CD14-positive monocyte (primary cell): Measurements from ENCODE around the gene ADAMTS13. TPM values are rescaled to one million over a fixed set of nuclear protein-coding genes. Genes with fewer than 3 reads are reported as not detected.
A peak's percentile ranks its signal among the peaks of the same experiment; 100 is the strongest.

ENCODE experiments used
- DNase-seq, 3 donors: peaks; one replicate each; pipeline ENCODE4 v3.0.0-alpha.2; 2011 to 2022
- H2AFZ ChIP-seq: 2 replicates; pipeline ENCODE4 v1.6.0; 2012; ENCODE audit warnings: mild to moderate bottlenecking, low read depth, low read length, inconsistent platforms; ENCODE audit not compliant: insufficient read depth, poor library complexity, severe bottlenecking
- H3K27ac ChIP-seq, 2 donors: 1 replicate in 1 of 2; 2 replicates in 1 of 2; pipeline ENCODE4 v1.5.1; 2012 to 2013; ENCODE audit warnings: low read length in 2 of 2, control low read depth in 1 of 2, inconsistent platforms in 1 of 2, low read depth in 1 of 2, mild to moderate bottlenecking in 1 of 2
- H3K27me3 ChIP-seq, 2 donors: one replicate each; pipeline versions ENCODE4 v1.6.0 to v1.6.1; 2011 to 2013; ENCODE audit warnings: low read length in 2 of 2; ENCODE audit not compliant: control insufficient read depth in 2 of 2, insufficient read depth in 2 of 2
- H3K36me3 ChIP-seq, 2 donors: replicated peaks in 1 of 2; 1 replicate in 1 of 2; 2 replicates in 1 of 2; pipeline versions ENCODE4 v1.5.1 to v1.6.1; 2012 to 2013; ENCODE audit warnings: low read length in 2 of 2, control low read depth in 1 of 2, inconsistent platforms in 1 of 2, mild to moderate bottlenecking in 1 of 2; ENCODE audit not compliant: insufficient read depth in 2 of 2, control insufficient read depth in 1 of 2
- H3K4me1 ChIP-seq, 2 donors: 1 replicate in 1 of 2; 2 replicates in 1 of 2; pipeline versions ENCODE4 v1.5.1 to v1.6.1; 2012 to 2013; ENCODE audit warnings: low read length in 2 of 2, control low read depth in 1 of 2, inconsistent platforms in 1 of 2, mild to moderate bottlenecking in 1 of 2, moderate library complexity in 1 of 2; ENCODE audit not compliant: insufficient read depth in 2 of 2, control insufficient read depth in 1 of 2
- H3K4me2 ChIP-seq: replicated peaks from 2 replicates; pipeline ENCODE3; 2012; ENCODE audit warnings: low read length, moderate library complexity, mild to moderate bottlenecking; ENCODE audit not compliant: poor library complexity, severe bottlenecking; ENCODE audit errors: extremely low read depth
- H3K4me3 ChIP-seq, 3 experiments: fragments of 200-600 bp in 1 of 3; sonication (generic) in 1 of 3; replicated peaks in 1 of 3; 1 replicate in 2 of 3; 2 replicates in 1 of 3; pipeline ENCODE4 v1.5.1; 2011 to 2013; ENCODE audit warnings: low read length in 3 of 3, mild to moderate bottlenecking in 3 of 3, control low read depth in 2 of 3, low read depth in 2 of 3, inconsistent platforms in 1 of 3, moderate library complexity in 1 of 3
- H3K79me2 ChIP-seq: 2 replicates; pipeline ENCODE4 v1.6.0; 2012; ENCODE audit warnings: mild to moderate bottlenecking, control low read depth, inconsistent platforms, low read length, moderate library complexity; ENCODE audit not compliant: insufficient read depth
- H3K9ac ChIP-seq: 2 replicates; pipeline ENCODE4 v1.6.0; 2017; ENCODE audit warnings: low read length, mild to moderate bottlenecking; ENCODE audit not compliant: insufficient read depth, poor library complexity, severe bottlenecking
- H3K9me3 ChIP-seq, 2 donors: replicated peaks in 1 of 2; 1 replicate in 1 of 2; 2 replicates in 1 of 2; pipeline versions ENCODE4 v1.5.1 to v1.6.1; 2012 to 2013; ENCODE audit warnings: low read length in 2 of 2, control low read depth in 1 of 2; ENCODE audit not compliant: control insufficient read depth in 1 of 2, insufficient read depth in 1 of 2
- H4K20me1 ChIP-seq: 2 replicates; pipeline ENCODE4 v1.6.0; 2012; ENCODE audit warnings: mild to moderate bottlenecking, low read length, control low read depth, moderate library complexity; ENCODE audit not compliant: insufficient read depth
- H3K27ac Mint-ChIP-seq, 7 donors: one replicate each; pipeline ENCODE4 v1.8.0; 2020; ENCODE audit warnings: mild to moderate bottlenecking in 7 of 7, mixed read lengths in 7 of 7, moderate library complexity in 6 of 7, inconsistent platforms in 2 of 7
- H3K27me3 Mint-ChIP-seq, 3 donors: one replicate each; pipeline ENCODE4 v1.8.0; 2021 to 2022; ENCODE audit warnings: low read depth in 3 of 3, mild to moderate bottlenecking in 3 of 3, mixed read lengths in 3 of 3, moderate library complexity in 3 of 3, inconsistent platforms in 1 of 3
- H3K36me3 Mint-ChIP-seq, 2 donors: one replicate each; pipeline ENCODE4 v1.8.0; 2020; ENCODE audit warnings: mixed read lengths in 2 of 2, inconsistent platforms in 1 of 2, mild to moderate bottlenecking in 1 of 2
- H3K4me1 Mint-ChIP-seq: one replicate; pipeline ENCODE4 v1.8.0; 2020; ENCODE audit warnings: mild to moderate bottlenecking, mixed read lengths
- H3K4me3 Mint-ChIP-seq, 2 donors: one replicate each; pipeline ENCODE4 v1.8.0; 2020; ENCODE audit warnings: mild to moderate bottlenecking in 2 of 2, mixed read lengths in 2 of 2, moderate library complexity in 1 of 2
- H3K9me3 Mint-ChIP-seq, 7 donors: one replicate each; pipeline ENCODE4 v1.8.0; 2020 to 2022; ENCODE audit warnings: mixed read lengths in 7 of 7, mild to moderate bottlenecking in 6 of 7, moderate library complexity in 6 of 7, inconsistent platforms in 2 of 7
- CTCF ChIP-seq: fragments of 200-600 bp; IDR thresholded peaks from one replicate; pipeline ENCODE4 v1.8.0; 2022; ENCODE audit warnings: antibody characterized with exemption, mild to moderate bottlenecking
- WGBS: methylation state at CpG from one replicate; pipeline ENCODE4 v1.1.5; 2013; ENCODE audit warnings: missing lambda C conversion rate; ENCODE audit not compliant: insufficient coverage; 5-methylcytosine and 5-hydroxymethylcytosine counted together
- intact Hi-C, 2 donors: fragments of 100-400 bp; cut with micrococcal nuclease; formaldehyde crosslinking; loops; one replicate each; pipeline versions ENCODE4 v1.15.0 to v1.15.1; 2023
- polyA plus RNA-seq, 3 donors: library from polyadenylated mRNA; depleted of rRNA in 1 of 3; unstranded in 2 of 3; stranded (reverse) in 1 of 3; fragments of 300-500 nt in 2 of 3; fragments of >200 nt in 1 of 3; fragmentation: Illumina TruSeq in 2 of 3; gene quantifications; 1 replicate in 2 of 3; 2 replicates in 1 of 3; pipeline ENCODE4 v1.2.3, GENCODE V29; 2012 to 2021

Gene ADAMTS13
- polyA plus RNA-seq, 3 donors, result 0.77 TPM; not detected in 2

- Mint-ChIP-seq H3K4me1 (no peaks in the 10 kb centered on the region), H3K9me3 (no peaks in the 10 kb centered on the region), H3K4me3 (no peak overlapping the region), H3K36me3 (no peaks in the 10 kb centered on the region), H3K27ac (no peak overlapping the region), H3K27me3 (peaks cover 3 to 6% (median 5%) of the 10 kb centered on the region in 3 donors)
- H3K27me3 ChIP-seq, result no peaks in the 10 kb centered on the region
- 89% methylated on average over 31 of the region's 33 CpGs for WGBS
- no peak overlapping the region for H3K4me2 ChIP-seq
- H3K27ac ChIP-seq, result no peak overlapping the region
- H3K4me1 ChIP-seq, result no peaks in the 10 kb centered on the region
- no peak for DNase-seq
- intact Hi-C loops, result no loop called here
- H2AFZ ChIP-seq, result no peak overlapping the region
- TF ChIP-seq CTCF, result no peak
- H3K9ac ChIP-seq, result no peak overlapping the region
- no peaks in the 10 kb centered on the region for H3K36me3 ChIP-seq
- H3K79me2 ChIP-seq, result no peaks in the 10 kb centered on the region
- H3K4me3 ChIP-seq, result no peak overlapping the region
- H4K20me1 ChIP-seq, result no peaks in the 10 kb centered on the region
- no peaks in the 10 kb centered on the region for H3K9me3 ChIP-seq
Measured at GRCh38 chr9:133492061-133493021, 70.2 kb downstream of the ADAMTS13 start.

GRCh38 chr9:133493428-133493827, 71.3 kb downstream of the ADAMTS13 start:
- Mint-ChIP-seq H3K9me3 (peaks cover 0 to 3% (median 0%) of the 10 kb centered on the region in 7 donors), H3K27me3 (peaks cover 2 to 9% (median 3%) of the 10 kb centered on the region in 3 donors), H3K27ac (peak overlapping the region in 1 of 7 donors; percentile 10), H3K4me1 (no peaks in the 10 kb centered on the region), H3K4me3 (no peak overlapping the region), H3K36me3 (no peaks in the 10 kb centered on the region)
- Histone ChIP-seq H2AFZ (no peak overlapping the region), H3K27me3 (no peaks in the 10 kb centered on the region), H3K4me1 (no peaks in the 10 kb centered on the region), H3K9me3 (no peaks in the 10 kb centered on the region), H3K4me3 (no peak overlapping the region), H3K4me2 (no peak overlapping the region), H4K20me1 (no peaks in the 10 kb centered on the region), H3K36me3 (no peaks in the 10 kb centered on the region), H3K9ac (no peak overlapping the region), H3K79me2 (no peaks in the 10 kb centered on the region), H3K27ac (no peak overlapping the region)
- DNase-seq, result no peak
- WGBS, result 85% methylated on average over 11 of the region's 11 CpGs
- no peak for TF ChIP-seq CTCF
- intact Hi-C loops, result no loop called here
